Erythroblast (primary cell): ENCODE results near the gene CREB5.

Source experiments
- GATA1 ChIP-seq: IDR thresholded peaks from 2 replicates; pipeline ENCODE4 v1.6.1; 2011; ENCODE audit warnings: low read depth, mild to moderate bottlenecking, control low read depth, low read length, moderate library complexity
- POLR2A ChIP-seq: IDR thresholded peaks from 2 replicates; pipeline ENCODE4 v1.6.1; 2011; ENCODE audit warnings: mild to moderate bottlenecking, low read length

DNA sequence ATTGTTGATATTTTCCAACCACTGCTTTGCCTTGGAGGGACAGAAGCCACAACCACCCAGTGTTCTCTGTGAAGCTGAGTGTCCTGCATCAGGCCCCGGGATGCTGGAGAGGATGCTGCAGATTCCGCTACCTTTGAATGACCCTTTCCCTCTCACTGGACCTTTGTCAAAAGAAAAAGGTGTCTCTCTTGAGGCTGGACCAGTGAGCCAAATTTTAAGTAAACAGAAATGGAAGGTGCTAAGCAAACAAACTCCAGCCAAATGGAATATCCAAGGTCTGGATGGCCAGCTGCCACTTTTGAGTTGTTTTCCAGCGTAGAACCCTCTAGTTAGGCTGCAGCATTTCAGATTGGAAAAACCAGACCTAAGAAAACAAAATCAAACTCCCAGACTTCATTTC, 400.3 kb downstream of the CREB5 start:
- TF ChIP-seq POLR2A (no peak), GATA1 (no peak)
